NK-92 treated with Interleukin-12 subunit alpha and Interleukin-12 subunit beta, amount 100 ng/mL, for 24 hours (cell line): ENCODE results near the gene CNTROB.

Source experiments
- DNase-seq: peaks from one replicate; lab custom pipeline; 2025; lab: John Stamatoyannopoulos, UW

The CNTROB gene, protein sequence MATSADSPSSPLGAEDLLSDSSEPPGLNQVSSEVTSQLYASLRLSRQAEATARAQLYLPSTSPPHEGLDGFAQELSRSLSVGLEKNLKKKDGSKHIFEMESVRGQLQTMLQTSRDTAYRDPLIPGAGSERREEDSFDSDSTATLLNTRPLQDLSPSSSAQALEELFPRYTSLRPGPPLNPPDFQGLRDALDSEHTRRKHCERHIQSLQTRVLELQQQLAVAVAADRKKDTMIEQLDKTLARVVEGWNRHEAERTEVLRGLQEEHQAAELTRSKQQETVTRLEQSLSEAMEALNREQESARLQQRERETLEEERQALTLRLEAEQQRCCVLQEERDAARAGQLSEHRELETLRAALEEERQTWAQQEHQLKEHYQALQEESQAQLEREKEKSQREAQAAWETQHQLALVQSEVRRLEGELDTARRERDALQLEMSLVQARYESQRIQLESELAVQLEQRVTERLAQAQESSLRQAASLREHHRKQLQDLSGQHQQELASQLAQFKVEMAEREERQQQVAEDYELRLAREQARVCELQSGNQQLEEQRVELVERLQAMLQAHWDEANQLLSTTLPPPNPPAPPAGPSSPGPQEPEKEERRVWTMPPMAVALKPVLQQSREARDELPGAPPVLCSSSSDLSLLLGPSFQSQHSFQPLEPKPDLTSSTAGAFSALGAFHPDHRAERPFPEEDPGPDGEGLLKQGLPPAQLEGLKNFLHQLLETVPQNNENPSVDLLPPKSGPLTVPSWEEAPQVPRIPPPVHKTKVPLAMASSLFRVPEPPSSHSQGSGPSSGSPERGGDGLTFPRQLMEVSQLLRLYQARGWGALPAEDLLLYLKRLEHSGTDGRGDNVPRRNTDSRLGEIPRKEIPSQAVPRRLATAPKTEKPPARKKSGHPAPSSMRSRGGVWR

GRCh38 chr17:7931709-7932482 is at the start of gene CNTROB, which contains the start of gene TRAPPC1:
TSS of gene CNTROB (plus strand) at chr17:7932206. CDS start at chr17:7933080, 874 bp downstream.
TSS of gene TRAPPC1 (minus strand) at chr17:7931946. CDS start at chr17:7931829, 117 bp downstream.
- DNase-seq, result peak; percentile 91

DNA sequence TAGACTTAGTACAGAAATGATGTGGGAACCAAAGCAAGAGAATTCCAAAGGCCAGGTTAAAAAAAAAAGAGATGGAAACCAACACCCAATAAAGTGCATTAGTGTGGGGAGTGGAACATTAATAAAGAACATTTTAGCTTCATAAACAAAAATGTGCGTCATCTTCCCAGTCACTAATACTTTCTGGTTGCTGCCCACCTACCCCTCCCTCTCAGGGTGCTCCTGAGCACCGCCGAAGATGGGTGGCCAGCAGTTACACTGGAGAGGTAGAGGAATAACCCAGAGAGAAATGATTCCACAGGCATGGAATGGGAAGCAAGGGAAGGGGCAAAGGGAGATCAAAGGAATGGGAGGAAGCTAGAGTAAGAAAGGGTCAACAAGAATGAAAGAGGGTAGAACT is 49.4 kb upstream of the CNTROB start:
- DNase-seq, result no peak

DNA sequence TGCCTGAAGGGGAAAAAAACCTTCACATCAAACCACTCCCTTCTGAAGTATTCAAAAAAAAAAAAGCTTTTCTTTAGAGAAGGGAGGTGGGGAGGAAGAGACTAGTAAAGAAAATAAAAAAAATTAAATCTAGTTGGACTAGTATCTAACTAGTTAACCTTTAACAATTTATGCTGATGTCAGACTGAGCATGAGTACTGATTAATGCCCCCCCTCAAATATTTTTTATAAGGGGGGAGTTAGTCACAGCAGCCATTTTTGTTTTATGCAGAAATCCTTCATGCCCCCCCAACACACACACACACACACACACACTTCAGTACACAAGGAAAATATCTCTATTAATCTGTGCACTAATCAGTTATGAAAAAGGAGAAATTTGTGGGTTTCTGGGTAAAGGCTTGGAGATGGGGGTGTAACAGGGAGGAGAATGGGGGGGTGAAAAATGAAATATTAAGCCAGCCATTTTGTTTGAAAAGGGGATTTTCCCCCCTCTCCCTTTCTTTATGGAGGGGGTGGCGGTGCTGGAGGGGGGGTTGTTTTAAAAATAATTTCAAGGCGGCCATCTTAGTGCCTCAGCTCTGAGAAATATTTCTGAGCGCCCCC is 48.1 kb upstream of the CNTROB start:
- no peak for DNase-seq

DNA sequence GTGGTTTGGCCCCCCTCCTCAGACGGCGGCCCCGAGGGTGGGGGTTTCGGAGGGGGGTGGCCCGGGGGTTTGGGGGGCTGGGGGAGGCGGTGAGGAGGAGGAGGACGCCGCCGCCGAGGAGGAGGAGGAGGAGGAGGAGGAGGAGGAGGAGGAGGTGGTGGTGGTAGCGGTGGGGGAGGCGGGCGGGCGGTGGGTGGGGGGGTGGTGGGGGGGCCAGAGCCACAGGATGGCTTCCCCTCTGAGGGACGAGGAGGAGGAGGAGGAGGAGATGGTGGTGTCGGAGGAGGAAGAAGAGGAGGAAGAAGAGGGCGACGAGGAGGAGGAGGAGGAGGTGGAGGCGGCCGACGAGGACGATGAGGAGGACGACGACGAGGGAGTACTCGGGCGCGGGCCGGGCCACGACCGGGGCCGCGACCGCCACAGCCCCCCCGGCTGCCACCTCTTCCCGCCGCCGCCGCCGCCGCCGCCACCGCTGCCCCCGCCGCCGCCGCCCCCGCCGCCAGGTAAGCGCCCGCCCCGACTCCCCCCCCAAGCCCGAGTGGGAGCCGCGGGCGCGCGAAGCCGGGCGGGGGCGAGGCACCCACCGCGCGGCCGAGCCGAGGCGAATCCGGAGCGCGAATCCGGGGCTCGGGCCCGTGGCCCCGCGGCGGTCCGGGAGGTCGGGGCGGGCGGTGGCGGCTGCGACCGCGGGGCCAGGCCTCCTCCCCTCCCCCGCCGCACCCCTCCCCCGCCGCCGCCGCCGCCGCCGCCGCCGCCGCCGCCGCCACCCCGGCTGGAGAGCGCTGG is 47.2 kb upstream of the CNTROB start:
- no peak for DNase-seq

GRCh38 chr17:7885367-7886226 is 46.4 kb upstream of the CNTROB start:
- peak; percentile 67 for DNase-seq

- peak; percentile 17 for DNase-seq
Observed at GRCh38 chr17:7886227-7887037, 45.6 kb upstream of the CNTROB start.

DNA sequence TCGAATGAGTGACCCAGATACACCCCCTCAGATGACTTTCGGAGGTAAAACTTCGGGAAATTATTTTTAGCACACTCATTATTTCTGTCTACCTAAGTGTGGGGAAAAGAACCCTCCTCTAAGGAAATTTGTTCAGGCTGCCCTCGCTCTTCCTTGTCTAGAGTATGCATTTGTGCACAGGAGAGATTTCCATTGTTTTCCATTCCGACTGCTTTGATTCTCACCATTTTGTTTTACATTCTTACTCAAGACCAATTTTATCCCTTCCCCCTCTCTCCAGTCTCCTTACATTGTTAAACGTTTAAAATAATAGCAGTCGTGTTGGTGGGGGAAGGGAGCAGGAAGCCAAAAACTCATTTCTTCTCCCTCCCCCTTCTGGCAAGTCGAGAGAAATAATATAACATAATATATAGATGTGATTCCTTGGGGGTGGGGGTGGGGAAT is 44.9 kb upstream of the CNTROB start:
- no peak for DNase-seq

DNA sequence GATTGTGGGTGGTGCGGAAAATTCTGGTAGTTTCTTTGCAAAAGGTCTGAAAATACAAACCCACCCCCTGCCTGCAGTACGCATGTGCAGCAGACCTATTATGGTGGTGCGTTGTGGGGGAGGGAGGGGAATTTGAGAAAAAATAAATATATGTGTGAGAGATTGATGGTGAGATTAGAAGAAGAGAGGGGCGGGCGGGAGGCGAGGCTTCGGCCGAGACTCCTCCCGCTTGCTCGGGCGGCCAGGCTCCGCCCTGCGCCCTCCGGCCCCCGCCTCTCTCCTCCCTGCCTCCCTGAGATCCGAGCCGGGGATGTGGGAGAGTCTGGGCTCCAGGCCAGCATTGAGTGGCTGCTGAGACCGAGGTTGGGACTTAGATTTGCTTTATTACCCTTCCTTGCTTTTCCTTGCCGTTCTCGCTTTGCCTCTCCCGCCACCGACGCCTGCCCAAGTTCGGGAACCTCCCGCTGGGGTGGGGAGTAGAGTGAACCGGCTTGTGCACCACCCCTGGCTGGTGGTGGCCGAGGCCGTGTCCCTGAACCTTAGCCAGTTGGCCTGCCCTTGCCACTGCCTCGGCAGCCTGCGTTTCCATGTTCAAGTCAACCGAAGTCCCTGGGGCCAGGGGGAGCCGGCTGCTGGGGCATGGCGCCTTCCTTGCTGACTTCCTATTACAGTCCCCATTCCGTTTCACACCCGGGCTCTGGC is 44.4 kb upstream of the CNTROB start:
- DNase-seq, result peak; percentile 60

- no peak for DNase-seq
Observed at GRCh38 chr17:7888184-7888920, 43.7 kb upstream of the CNTROB start, which contains the start of gene CHD3. TSS of gene CHD3 (plus strand) at chr17:7888789. CDS start at chr17:7889001, 212 bp downstream.

DNA sequence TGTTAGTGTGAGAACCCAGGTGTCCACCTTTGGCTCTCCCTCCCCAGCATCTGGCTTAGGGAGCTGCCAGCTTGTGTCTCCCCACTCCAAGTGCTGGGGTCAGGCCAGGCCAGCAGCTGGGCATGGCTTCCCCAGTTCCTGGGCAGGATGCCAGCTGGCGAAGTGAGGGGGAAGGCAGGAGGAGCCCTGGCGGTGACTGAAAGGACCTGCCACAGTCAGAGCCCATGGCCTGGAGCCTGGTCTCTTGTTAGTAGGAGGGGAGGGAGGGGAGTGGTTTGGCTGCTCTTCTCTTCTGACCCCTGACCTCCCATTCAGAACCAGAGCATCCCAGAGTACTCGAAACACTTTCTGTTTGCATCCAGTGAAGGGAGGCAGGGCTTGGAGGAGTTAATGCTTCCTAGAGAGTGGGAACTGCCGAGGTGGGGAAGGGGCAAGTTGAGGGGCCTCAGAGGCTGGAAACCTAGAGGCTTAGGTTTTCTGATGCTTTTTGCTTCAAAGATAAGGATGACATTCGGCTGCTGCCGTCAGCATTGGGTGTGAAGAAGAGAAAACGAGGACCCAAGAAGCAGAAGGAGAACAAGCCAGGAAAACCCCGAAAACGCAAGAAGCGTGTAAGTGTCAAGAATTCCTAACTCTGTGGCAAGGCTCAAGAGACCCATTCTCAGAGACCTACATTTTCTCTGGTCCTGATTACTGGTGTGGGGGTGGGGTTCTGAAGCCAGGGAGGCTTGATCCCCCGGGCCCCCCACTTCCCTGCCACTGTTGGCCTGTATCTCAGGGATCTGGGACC is 42.6 kb upstream of the CNTROB start:
- DNase-seq, result no peak

GRCh38 chr17:7893187-7893880 is 38.7 kb upstream of the CNTROB start:
- DNase-seq, result no peak

- DNase-seq, result no peak
Observed at GRCh38 chr17:7894226-7894625, 37.8 kb upstream of the CNTROB start.

DNA sequence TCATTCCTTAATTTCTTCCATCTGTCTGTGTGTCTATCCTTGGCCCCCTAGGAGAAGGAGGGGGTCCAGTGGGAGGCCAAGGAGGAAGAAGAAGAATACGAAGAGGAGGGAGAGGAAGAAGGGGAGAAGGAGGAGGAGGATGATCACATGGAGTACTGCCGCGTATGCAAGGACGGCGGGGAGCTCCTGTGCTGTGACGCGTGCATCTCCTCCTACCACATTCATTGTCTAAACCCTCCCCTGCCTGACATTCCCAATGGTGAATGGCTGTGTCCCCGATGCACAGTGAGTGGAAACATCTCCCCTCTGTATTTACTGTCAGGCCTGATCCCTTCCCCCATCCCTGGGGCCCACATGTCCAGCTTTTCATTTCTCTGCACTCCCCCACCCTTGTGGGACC is 37.1 kb upstream of the CNTROB start:
- DNase-seq, result no peak

DNA sequence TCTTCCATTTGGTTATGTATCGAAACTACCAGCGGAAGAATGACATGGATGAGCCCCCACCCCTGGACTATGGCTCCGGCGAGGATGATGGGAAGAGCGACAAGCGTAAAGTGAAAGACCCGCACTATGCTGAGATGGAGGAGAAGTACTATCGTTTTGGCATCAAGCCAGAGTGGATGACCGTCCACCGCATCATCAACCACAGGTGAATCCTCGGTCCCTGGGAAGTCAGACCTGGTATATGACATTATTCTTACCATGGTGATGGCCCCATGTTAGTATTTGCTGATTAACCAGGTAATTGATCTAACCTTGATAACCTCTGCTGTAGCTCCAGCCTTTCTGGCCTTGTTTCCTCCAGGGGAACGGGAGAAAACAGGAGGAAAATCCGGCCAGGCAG is 34.9 kb upstream of the CNTROB start:
- DNase-seq, result no peak

GRCh38 chr17:7897773-7898172 is 34.2 kb upstream of the CNTROB start:
- no peak for DNase-seq
